HL-60/S4 (cell line): ENCODE measurements around the gene HIKESHI.
"Not testable (repeated sequence)": the region's sequence is repeated elsewhere in the genome, so short reads cannot be mapped to it uniquely, and the experiment has no call there.

ENCODE experiments used
- in situ Hi-C: fragments of 300-500 bp; cut with MboI; formaldehyde crosslinking; loops from 2 replicates; pipeline ENCODE4 v1.14.3; 2022; ENCODE audit warnings: low sequenced_read_pairs

HIKESHI gene

GRCh38 chr11:86292912-86293616 is 9.0 kb upstream of the HIKESHI start:
- in situ Hi-C loops = loop anchor here (10.0 kb wide), 1 partner anchor 438 kb away; the partner anchor contains the start of gene CCDC83

- in situ Hi-C loops = loop anchor here (10.0 kb wide), 1 partner anchor 439 kb away; the partner anchor contains the start of gene CCDC83
Measured at GRCh38 chr11:86294026-86294425, 8.0 kb upstream of the HIKESHI start.

- in situ Hi-C loops = no loop called here
Measured at GRCh38 chr11:86301742-86302091, 323 bp upstream of the HIKESHI start.

- in situ Hi-C loops = no loop called here
Measured at GRCh38 chr11:86303257-86303656, 1.2 kb downstream of the HIKESHI start.

GRCh38 chr11:86308710-86309109 is 6.7 kb downstream of the HIKESHI start:
- in situ Hi-C loops = not testable (repeated sequence)

GRCh38 chr11:86313793-86314192 is 11.8 kb downstream of the HIKESHI start:
- in situ Hi-C loops = no loop called here

- in situ Hi-C loops = no loop called here
Measured at GRCh38 chr11:86314636-86315035, 12.6 kb downstream of the HIKESHI start.

- in situ Hi-C loops = no loop called here
Measured at GRCh38 chr11:86335131-86335767, 33.2 kb downstream of the HIKESHI start.

- in situ Hi-C loops = no loop called here
Measured at GRCh38 chr11:86337227-86337626, 35.2 kb downstream of the HIKESHI start.

- in situ Hi-C loops = no loop called here
Measured at GRCh38 chr11:86341382-86341781, 39.3 kb downstream of the HIKESHI start.

GRCh38 chr11:86346513-86346912 is 44.5 kb downstream of the HIKESHI start:
- in situ Hi-C loops = no loop called here

- in situ Hi-C loops = no loop called here
Measured at GRCh38 chr11:86355256-86355655, 53.2 kb downstream of the HIKESHI start.

- in situ Hi-C loops = not testable (repeated sequence)
Measured at GRCh38 chr11:86357412-86357811, 55.4 kb downstream of the HIKESHI start.

GRCh38 chr11:86358720-86359119 is 56.7 kb downstream of the HIKESHI start:
- in situ Hi-C loops = no loop called here

GRCh38 chr11:86360775-86361395 is 58.8 kb downstream of the HIKESHI start:
- in situ Hi-C loops = no loop called here

GRCh38 chr11:86363424-86363823 is 61.4 kb downstream of the HIKESHI start:
- in situ Hi-C loops = no loop called here

- in situ Hi-C loops = no loop called here
Measured at GRCh38 chr11:86365546-86365945, 63.5 kb downstream of the HIKESHI start.

GRCh38 chr11:86369668-86370067 is 67.6 kb downstream of the HIKESHI start:
- in situ Hi-C loops = no loop called here

- in situ Hi-C loops = no loop called here
Measured at GRCh38 chr11:86370171-86370570, 68.1 kb downstream of the HIKESHI start.

GRCh38 chr11:86370922-86371594 is 69.0 kb downstream of the HIKESHI start:
- in situ Hi-C loops = no loop called here

- in situ Hi-C loops = no loop called here
Measured at GRCh38 chr11:86372041-86372440, 70.0 kb downstream of the HIKESHI start.

- in situ Hi-C loops = no loop called here
Measured at GRCh38 chr11:86372586-86372985, 70.5 kb downstream of the HIKESHI start.
